OCI-M1 (cell line): ENCODE measurements around the gene CNNM2.

ENCODE experiments used
- DNase-seq: peaks from one replicate; lab custom pipeline; 2025; lab: John Stamatoyannopoulos, UW

Gene CNNM2

GRCh38 chr10:103077020-103077419 is 158.9 kb downstream of the CNNM2 start:
- DNase-seq = no peak

GRCh38 chr10:103077491-103078308 is 159.6 kb downstream of the CNNM2 start:
- DNase-seq = no peak

GRCh38 chr10:103078309-103078615 is 160.2 kb downstream of the CNNM2 start:
- no peak for DNase-seq

GRCh38 chr10:103078676-103079075 is 160.6 kb downstream of the CNNM2 start:
- DNase-seq = no peak

- DNase-seq = no peak
Measured at GRCh38 chr10:103079100-103079499, 161.0 kb downstream of the CNNM2 start.

- DNase-seq = no peak
Measured at GRCh38 chr10:103079946-103080345, 161.9 kb downstream of the CNNM2 start.

GRCh38 chr10:103080891-103081581 is 162.9 kb downstream of the CNNM2 start:
- peak; percentile 16 for DNase-seq

- DNase-seq = peak; percentile 57
Measured at GRCh38 chr10:103082683-103083082, 164.6 kb downstream of the CNNM2 start.

- DNase-seq = no peak
Measured at GRCh38 chr10:103083266-103083976, 165.3 kb downstream of the CNNM2 start.

- DNase-seq = no peak
Measured at GRCh38 chr10:103083977-103084320, 165.9 kb downstream of the CNNM2 start.

GRCh38 chr10:103086261-103086660 is 168.2 kb downstream of the CNNM2 start:
- no peak for DNase-seq

- no peak for DNase-seq
Measured at GRCh38 chr10:103086799-103087198, 168.7 kb downstream of the CNNM2 start.

- DNase-seq = no peak
Measured at GRCh38 chr10:103089493-103089892, 171.4 kb downstream of the CNNM2 start.

GRCh38 chr10:103090911-103091310 is 172.8 kb downstream of the CNNM2 start:
- no peak for DNase-seq

- DNase-seq = no peak
Measured at GRCh38 chr10:103095005-103095404, 176.9 kb downstream of the CNNM2 start.

GRCh38 chr10:103096130-103096529 is 178.0 kb downstream of the CNNM2 start:
- no peak for DNase-seq

GRCh38 chr10:103098240-103098639 is 180.1 kb downstream of the CNNM2 start:
- no peak for DNase-seq

GRCh38 chr10:103100620-103101019 is 182.5 kb downstream of the CNNM2 start:
- DNase-seq = no peak

GRCh38 chr10:103102195-103102594 is 184.1 kb downstream of the CNNM2 start:
- DNase-seq = no peak

- no peak for DNase-seq
Measured at GRCh38 chr10:103103989-103104388, 185.9 kb downstream of the CNNM2 start.

GRCh38 chr10:103104721-103105120 is 186.6 kb downstream of the CNNM2 start:
- no peak for DNase-seq

- no peak for DNase-seq
Measured at GRCh38 chr10:103105462-103105861, 187.4 kb downstream of the CNNM2 start.

GRCh38 chr10:103106539-103106938 is 188.4 kb downstream of the CNNM2 start:
- DNase-seq = no peak
